Retinal pigment epithelial cell (primary cell): Measurements from ENCODE around the gene CGNL1.
A peak's percentile ranks its signal among the peaks of the same experiment; 100 is the strongest.

Experiments used
- DNase-seq: peaks from one replicate; pipeline ENCODE4 v3.0.0-alpha.2; 2010; ENCODE audit warnings: low read depth
- H3K4me3 ChIP-seq: 2 replicates; pipeline ENCODE4 v1.5.1; 2011; ENCODE audit warnings: mild to moderate bottlenecking, low read length, control low read depth, moderate library complexity
- TF ChIP-seq, protein P1 (sequence below): conservative IDR thresholded peaks from 2 replicates; pipeline ENCODE4 v1.5.1; 2011; ENCODE audit warnings: low read depth, low read length, control low read depth, inconsistent platforms

CGNL1 gene

DNA sequence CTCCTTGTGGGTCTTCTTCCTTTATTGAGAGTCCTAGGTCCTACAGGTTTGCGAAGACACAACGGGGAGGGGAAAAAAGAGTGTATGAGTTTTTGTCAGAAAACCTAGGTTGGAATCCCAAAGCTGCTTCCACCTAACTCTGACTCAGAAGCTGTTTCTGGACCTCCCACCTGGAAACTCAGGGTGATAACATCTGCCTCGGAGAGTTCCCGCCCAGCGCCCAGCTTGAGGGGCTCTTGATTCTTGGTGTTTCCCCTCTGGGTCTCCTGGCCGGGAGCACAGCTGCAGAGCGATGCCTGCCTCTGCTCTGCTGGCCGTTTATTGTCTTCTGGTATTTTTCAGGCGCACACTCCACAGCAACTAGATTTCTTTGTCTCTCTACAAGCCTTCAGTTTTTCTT lies 162.5 kb downstream of the CGNL1 start:
- DNase-seq, result no peak
- TF ChIP-seq, protein P1, sequence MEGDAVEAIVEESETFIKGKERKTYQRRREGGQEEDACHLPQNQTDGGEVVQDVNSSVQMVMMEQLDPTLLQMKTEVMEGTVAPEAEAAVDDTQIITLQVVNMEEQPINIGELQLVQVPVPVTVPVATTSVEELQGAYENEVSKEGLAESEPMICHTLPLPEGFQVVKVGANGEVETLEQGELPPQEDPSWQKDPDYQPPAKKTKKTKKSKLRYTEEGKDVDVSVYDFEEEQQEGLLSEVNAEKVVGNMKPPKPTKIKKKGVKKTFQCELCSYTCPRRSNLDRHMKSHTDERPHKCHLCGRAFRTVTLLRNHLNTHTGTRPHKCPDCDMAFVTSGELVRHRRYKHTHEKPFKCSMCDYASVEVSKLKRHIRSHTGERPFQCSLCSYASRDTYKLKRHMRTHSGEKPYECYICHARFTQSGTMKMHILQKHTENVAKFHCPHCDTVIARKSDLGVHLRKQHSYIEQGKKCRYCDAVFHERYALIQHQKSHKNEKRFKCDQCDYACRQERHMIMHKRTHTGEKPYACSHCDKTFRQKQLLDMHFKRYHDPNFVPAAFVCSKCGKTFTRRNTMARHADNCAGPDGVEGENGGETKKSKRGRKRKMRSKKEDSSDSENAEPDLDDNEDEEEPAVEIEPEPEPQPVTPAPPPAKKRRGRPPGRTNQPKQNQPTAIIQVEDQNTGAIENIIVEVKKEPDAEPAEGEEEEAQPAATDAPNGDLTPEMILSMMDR, result no peak
- no peak overlapping the region for H3K4me3 ChIP-seq

DNA sequence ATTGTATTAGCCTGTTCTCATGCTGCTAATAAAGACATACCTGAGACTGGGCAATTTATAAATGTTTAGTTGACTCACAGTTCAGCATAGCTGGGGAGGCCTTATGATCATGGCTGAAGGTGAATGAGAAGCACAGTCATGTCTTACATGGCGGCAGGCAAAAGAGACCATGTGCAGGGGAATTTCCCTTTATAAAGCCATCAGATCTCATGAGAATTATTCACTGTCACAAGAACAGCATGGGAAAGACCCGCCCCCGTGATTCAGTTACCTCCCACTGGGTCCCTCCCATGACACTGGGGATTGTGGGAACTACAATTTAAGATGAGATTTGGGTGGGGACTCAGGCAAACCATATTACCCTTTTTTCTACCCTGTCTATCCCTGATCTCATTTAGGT lies 163.9 kb downstream of the CGNL1 start:
- TF ChIP-seq, protein P1, result no peak
- DNase-seq, result no peak
- H3K4me3 ChIP-seq, result no peak overlapping the region

DNA sequence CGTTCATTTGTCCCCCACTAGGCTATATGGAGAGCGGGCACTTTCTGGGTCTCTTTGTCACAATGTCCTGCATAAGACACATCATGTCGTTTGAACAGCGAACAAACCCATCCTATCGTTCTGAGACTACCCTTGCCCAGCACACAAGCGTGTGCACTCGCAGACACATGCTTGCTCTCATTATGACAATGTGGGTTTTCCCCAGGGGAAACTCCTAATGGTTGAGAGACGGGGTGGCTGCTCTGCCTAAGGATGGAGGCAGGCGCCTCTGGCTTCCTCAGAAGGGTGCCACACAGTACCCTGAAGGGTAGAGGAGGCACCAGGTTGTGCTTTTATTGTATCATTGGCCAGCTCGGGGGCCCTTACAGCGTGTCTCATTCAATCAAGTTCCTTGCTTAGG lies 164.4 kb downstream of the CGNL1 start:
- H3K4me3 ChIP-seq, result no peak overlapping the region
- no peak for DNase-seq
- TF ChIP-seq, protein P1, result no peak

DNA sequence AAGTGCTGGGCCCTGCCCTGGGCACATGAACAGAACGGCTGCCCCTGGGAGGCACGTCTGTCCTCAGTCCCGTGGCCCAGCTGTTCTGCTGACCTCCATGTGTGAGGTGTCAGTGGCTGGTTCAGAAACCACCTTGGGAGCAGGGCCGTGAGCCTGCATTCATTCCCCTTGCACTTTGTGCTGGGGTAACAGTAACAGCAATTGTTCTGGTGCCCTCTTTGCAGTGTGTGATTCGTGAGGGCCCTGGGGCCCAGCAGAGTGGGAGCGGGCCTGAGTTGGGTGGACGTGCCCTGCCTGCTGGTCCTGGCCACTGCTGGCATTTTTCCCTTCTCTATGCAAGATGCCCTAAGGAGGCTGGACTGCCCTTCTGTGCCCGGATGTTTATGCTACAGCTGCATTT lies 165.0 kb downstream of the CGNL1 start:
- no peak for DNase-seq
- TF ChIP-seq, protein P1, result no peak
- no peak overlapping the region for H3K4me3 ChIP-seq

DNA sequence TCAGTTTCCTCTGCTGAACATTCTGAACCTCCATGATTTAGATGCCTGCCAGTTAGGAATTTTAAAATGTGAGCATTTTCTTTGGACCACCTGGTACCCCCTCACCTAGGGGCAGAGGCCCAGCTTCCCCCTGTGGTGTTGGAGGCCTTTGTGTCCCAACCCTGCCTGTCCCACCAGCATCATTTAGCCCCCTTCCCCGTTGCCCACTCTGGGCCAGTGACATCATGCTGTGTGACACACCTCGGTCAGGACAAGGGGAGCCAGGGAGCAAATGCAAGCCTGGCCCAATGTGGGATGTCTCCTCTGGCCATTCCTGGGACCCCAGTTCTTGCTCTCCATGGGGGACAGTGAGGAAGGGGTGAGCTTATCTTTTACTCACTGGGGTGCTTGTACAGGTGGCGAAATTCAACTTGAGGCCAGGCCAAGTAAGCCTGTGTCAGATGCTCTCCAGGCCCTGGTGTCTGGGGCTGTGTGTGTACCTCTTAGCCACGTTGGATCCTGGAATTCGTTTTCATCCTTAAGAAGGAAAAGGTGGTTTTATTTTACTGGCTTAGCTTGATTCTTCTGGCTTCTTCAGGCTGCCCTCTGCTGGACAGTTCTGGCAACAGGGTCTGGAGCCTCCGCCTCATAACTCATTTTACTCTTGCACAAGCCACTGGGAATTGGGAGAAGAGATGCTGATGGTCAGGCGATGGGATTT lies 165.7 kb downstream of the CGNL1 start:
- no peak for DNase-seq
- H3K4me3 ChIP-seq, result no peak overlapping the region
- TF ChIP-seq, protein P1, result peak; percentile 91

DNA sequence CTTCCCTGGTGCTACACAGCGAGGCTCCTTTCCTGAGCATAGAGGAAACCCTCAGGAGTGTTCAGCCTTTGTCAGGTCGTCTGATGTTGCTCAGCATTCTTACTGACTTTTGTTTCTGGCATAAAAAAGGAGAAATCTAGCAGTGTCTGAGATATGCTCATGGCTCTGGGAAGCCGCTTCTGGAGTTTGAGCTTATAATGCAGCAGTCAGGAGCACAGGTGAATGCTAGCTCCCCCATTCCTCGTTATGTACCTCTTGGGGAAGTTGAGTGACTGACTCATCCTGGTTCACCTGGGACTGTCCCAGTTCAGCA lies 166.2 kb downstream of the CGNL1 start:
- TF ChIP-seq, protein P1, result no peak
- DNase-seq, result no peak
- no peak overlapping the region for H3K4me3 ChIP-seq

DNA sequence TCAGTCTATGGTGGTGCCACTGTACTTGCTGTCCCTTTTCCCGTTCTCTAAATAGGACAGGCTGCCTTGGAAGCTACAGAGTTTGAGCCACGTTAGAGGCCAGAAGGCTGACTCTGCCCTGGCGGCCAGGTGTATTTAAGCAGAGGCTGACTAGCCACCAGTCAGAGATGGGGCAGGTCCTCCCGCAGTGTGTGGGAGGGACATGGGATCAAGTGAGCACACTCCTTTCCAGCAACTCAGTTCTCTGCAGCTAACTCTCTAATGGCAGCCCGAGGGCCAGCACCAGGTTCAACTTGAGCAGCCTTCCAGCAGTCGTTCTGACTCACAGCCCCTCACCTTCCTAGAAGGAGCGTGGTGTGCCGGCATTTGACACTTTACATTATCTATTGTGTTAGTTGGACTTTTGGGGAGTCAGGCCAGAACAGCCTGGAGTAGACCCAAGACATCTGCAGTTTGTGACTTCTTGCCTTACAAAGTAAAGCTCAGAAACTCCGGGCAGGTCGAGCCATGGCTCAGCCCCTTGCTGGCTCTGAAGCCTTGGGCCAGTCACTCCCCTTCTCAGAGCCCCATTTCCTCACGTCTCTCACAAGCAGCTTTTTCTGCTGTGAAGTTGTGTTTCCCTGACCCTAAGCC lies 168.7 kb downstream of the CGNL1 start:
- no peak for DNase-seq
- no peak overlapping the region for H3K4me3 ChIP-seq
- TF ChIP-seq, protein P1, result no peak
